ENCODE data around the gene ZBTB18.
"Not testable (repeated sequence)": the region's sequence is repeated elsewhere in the genome, so short reads cannot be mapped to it uniquely, and the experiment has no call there.

Gene ZBTB18

DNA sequence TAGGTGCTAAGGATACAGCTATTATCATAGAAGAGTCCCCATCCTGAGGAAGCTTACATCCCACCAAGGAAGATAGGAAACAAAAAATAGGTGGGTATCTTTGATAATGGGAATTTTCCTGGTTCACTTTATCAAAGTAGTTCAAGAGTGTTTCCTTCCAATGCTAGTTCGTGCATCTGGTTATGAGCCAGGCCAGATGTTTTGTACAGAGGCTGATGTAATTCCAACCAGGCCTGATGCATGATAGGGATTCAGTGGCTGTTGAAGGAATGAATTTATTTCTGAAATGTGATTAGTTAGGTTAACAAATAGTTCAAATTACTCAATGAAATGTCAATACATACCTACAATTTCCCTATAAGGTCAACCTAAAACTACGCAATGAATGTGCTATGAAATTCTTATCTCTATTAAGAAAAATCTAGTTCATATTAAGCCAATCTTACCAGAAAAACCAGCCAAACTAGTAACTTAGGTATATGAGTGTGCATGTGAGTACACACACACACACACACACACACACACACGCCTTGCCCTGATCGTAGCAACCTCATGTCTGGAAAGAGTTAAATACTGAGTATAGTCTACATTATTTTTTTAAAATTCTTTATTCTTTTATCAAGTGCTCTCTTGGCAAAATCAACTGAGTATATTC, 9.5 kb upstream of the ZBTB18 start:
- no peak for DNase-seq (ENCODE audit: low read depth in 2 of 2, low spot score in 1 of 2)

GRCh38 chr1:244042293-244042692, 8.8 kb upstream of the ZBTB18 start:
- no peak for DNase-seq (ENCODE audit: low read depth in 2 of 2, low spot score in 1 of 2)

GRCh38 chr1:244044423-244044822, 6.7 kb upstream of the ZBTB18 start:
- no peak for DNase-seq (ENCODE audit: low read depth in 2 of 2, low spot score in 1 of 2)

DNA sequence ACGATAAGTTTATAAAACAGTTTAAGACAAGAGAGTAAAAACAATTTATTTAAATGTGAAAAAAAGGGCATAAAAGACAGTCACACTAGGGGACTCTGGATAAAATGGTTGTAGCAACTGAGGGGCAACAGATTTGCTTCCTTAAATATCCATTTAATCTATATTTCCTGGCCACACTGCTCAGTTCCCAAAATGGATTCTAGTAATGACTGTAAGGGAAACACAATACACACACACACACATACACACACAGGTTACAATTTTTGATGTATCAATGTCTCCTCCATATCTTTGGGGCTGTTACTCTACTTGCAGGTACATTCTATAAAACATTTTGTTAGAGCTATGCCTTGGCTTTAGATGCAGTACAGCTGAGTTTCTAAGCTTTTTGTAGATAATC, 4.8 kb upstream of the ZBTB18 start:
- not testable (repeated sequence) for DNase-seq (ENCODE audit: low read depth in 2 of 2, low spot score in 1 of 2)

- DNase-seq (ENCODE audit: low read depth in 2 of 2, low spot score in 1 of 2): no peak
Observed at GRCh38 chr1:244046907-244047611, 4.0 kb upstream of the ZBTB18 start.

DNA sequence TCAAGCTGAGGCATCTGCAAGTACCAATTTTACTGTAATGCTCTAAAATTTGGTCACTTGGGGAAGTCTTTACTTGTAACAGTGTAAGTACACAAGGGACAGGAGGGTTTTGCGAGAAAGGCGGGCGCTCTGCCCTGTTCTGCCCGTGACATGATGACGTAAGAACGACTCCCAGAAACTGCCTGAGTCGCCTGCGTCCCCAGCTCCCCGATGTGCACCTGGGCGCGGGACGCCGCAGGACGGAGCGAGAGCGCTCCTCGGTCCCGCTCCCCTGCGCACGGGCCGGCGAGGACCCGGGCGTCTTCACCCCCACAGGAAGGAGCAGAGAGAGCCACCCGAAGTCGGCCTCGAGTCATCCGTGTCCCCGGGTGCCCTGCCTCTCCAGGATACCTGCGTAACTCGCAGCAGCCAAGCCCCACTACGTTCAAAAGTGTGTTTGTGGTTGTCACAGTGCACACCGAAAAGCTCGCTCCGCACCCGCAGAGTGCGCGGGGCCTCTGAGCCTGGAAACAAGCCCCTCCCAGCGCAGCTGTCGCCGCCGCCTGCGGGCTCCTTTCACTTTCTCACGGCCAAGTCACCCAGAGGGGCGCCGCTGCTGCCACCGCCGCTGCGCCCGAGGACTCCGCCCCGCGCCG, 3.3 kb upstream of the ZBTB18 start:
- no peak for DNase-seq (ENCODE audit: low read depth in 2 of 2, low spot score in 1 of 2)

GRCh38 chr1:244048256-244049161, 2.6 kb upstream of the ZBTB18 start:
- DNase-seq (ENCODE audit: low read depth in 2 of 2, low spot score in 1 of 2): peak; percentile 90 to 97

- DNase-seq (ENCODE audit: low read depth in 2 of 2, low spot score in 1 of 2): no peak
Observed at GRCh38 chr1:244049162-244050013, 1.7 kb upstream of the ZBTB18 start.

DNA sequence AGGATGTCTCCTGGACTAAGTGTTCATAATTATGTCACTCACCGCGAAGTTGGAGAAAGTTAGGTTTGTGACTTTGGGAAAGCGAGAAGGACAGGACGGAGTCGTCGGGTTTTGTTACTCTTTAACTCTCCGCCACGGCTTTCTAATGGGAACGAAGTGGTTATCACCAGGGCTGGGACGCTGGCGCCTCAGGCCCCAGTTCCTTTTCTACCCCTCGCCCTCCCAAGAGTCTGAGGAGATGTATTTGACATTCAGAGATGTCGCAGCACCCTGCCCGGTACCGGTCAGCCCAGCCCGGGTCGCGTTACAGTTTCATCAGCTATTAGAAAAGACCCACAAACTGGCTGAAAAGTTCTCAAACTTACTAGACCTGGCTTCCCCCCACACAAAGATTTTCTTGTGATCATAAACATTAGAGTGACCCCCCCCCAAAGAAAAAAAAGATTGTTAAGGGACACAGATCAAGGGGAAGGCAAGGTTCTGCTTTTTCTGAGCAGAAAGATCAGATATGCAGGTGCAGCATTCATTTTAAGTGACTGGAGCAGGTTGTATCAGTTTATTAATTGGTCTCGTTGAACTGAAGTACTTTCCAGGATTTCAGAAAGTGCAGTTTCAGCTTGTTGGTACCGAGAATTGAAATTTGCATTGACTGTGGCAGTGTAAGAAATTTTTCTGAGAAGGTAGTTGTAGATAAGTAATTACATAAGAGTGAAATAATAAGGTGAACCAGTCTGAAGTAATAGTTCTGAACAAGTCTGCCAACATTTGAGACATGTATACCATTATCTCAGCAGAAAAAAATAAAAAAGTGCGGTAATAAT, 859 bp upstream of the ZBTB18 start:
- no peak for DNase-seq (ENCODE audit: low read depth in 2 of 2, low spot score in 1 of 2)

GRCh38 chr1:244052016-244052727, 1.1 kb downstream of the ZBTB18 start:
- DNase-seq (ENCODE audit: low read depth in 2 of 2, low spot score in 1 of 2): no peak

GRCh38 chr1:244052728-244053312, 1.7 kb downstream of the ZBTB18 start:
- DNase-seq (ENCODE audit: low read depth in 2 of 2, low spot score in 1 of 2): no peak

GRCh38 chr1:244053831-244054230, 2.7 kb downstream of the ZBTB18 start:
- no peak for DNase-seq (ENCODE audit: low read depth in 2 of 2, low spot score in 1 of 2)

GRCh38 chr1:244054247-244054923, 3.3 kb downstream of the ZBTB18 start:
- no peak for DNase-seq (ENCODE audit: low read depth in 2 of 2, low spot score in 1 of 2)

- DNase-seq (ENCODE audit: low read depth in 2 of 2, low spot score in 1 of 2): peak in 1 of 2 donors; percentile 35
Observed at GRCh38 chr1:244054924-244055263, 3.8 kb downstream of the ZBTB18 start.

DNA sequence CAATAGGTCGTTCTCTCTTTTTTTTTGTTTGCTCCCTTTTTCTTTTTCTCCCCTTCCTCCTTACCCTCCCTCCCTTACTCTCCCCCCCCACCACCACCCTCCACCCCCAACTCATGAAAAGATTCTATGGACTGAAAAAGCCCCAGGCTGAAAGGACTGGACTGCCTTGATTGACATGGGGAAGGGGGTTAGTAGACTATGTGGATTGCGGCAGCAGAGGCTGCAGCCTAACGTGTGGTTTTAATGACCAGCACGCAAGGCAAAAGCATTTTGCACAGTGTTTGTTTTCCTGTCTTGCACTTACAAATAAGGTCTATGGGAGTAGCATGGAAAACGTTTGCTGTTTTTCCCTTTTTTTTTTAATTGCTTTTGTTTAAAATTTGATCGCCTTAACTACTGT, 5.5 kb downstream of the ZBTB18 start:
- no peak for DNase-seq (ENCODE audit: low read depth in 2 of 2, low spot score in 1 of 2)

GRCh38 chr1:244057474-244058385, 6.6 kb downstream of the ZBTB18 start:
- DNase-seq (ENCODE audit: low read depth in 2 of 2, low spot score in 1 of 2): no peak

GRCh38 chr1:244060117-244060516, 9.0 kb downstream of the ZBTB18 start:
- no peak for DNase-seq (ENCODE audit: low read depth in 2 of 2, low spot score in 1 of 2)
